Epidermal melanocyte (primary cell): ENCODE measurements around the gene NLK.
"Not testable (repeated sequence)": the region's sequence is repeated elsewhere in the genome, so short reads cannot be mapped to it uniquely, and the experiment has no call there.

Experiments
- DNase-seq: peaks from one replicate; pipeline ENCODE4 v3.0.0; 2011; ENCODE audit warnings: low spot score; ENCODE audit not compliant: insufficient read length

Gene NLK

GRCh38 chr17:28072936-28073533, 30.6 kb downstream of the NLK start:
- DNase-seq, result no peak

- no peak for DNase-seq
These were observed 31.5 kb downstream of the NLK start for GRCh38 chr17:28074010-28074409.

- DNase-seq, result no peak
These were observed 33.7 kb downstream of the NLK start for GRCh38 chr17:28076144-28076543.

- DNase-seq, result not testable (repeated sequence)
These were observed 34.7 kb downstream of the NLK start for GRCh38 chr17:28077140-28077539.

GRCh38 chr17:28078341-28079229, 36.1 kb downstream of the NLK start:
- DNase-seq, result no peak

- no peak for DNase-seq
These were observed 39.0 kb downstream of the NLK start for GRCh38 chr17:28081467-28081866.

GRCh38 chr17:28085766-28086165, 43.3 kb downstream of the NLK start:
- DNase-seq, result no peak

- no peak for DNase-seq
These were observed 44.0 kb downstream of the NLK start for GRCh38 chr17:28086519-28086918.

- DNase-seq, result no peak
These were observed 45.3 kb downstream of the NLK start for GRCh38 chr17:28087743-28088142.

- DNase-seq, result no peak
These were observed 48.1 kb downstream of the NLK start for GRCh38 chr17:28090551-28090950.

GRCh38 chr17:28092088-28092487, 49.6 kb downstream of the NLK start:
- no peak for DNase-seq

GRCh38 chr17:28093999-28094716, 51.7 kb downstream of the NLK start:
- DNase-seq, result no peak

GRCh38 chr17:28096756-28097155, 54.3 kb downstream of the NLK start:
- no peak for DNase-seq

GRCh38 chr17:28097254-28097653, 54.8 kb downstream of the NLK start:
- DNase-seq, result no peak

GRCh38 chr17:28097901-28098300, 55.4 kb downstream of the NLK start:
- DNase-seq, result no peak

GRCh38 chr17:28098591-28098990, 56.1 kb downstream of the NLK start:
- not testable (repeated sequence) for DNase-seq

- DNase-seq, result no peak
These were observed 57.8 kb downstream of the NLK start for GRCh38 chr17:28100251-28100650.

- no peak for DNase-seq
These were observed 58.5 kb downstream of the NLK start for GRCh38 chr17:28100936-28101335.

- DNase-seq, result no peak
These were observed 59.4 kb downstream of the NLK start for GRCh38 chr17:28101919-28102318.

- DNase-seq, result no peak
These were observed 63.0 kb downstream of the NLK start for GRCh38 chr17:28105501-28105900.

GRCh38 chr17:28110184-28110583, 67.7 kb downstream of the NLK start:
- DNase-seq, result no peak

- no peak for DNase-seq
These were observed 69.7 kb downstream of the NLK start for GRCh38 chr17:28112181-28112580.
